ENCODE data around the gene MAPKBP1. TPM values are rescaled to one million over a fixed set of nuclear protein-coding genes. Genes with fewer than 3 reads are reported as not detected.

The MAPKBP1 gene
- total RNA-seq, 3 donors from 2014 or later = 11.5 to 29.3 (median 24.3) TPM

- intact Hi-C loops (cut with DNase I; ENCODE audit: low total_unique reads) = no loop called here
Measured at GRCh38 chr15:41854443-41854842, 80.2 kb downstream of the MAPKBP1 start.

DNA sequence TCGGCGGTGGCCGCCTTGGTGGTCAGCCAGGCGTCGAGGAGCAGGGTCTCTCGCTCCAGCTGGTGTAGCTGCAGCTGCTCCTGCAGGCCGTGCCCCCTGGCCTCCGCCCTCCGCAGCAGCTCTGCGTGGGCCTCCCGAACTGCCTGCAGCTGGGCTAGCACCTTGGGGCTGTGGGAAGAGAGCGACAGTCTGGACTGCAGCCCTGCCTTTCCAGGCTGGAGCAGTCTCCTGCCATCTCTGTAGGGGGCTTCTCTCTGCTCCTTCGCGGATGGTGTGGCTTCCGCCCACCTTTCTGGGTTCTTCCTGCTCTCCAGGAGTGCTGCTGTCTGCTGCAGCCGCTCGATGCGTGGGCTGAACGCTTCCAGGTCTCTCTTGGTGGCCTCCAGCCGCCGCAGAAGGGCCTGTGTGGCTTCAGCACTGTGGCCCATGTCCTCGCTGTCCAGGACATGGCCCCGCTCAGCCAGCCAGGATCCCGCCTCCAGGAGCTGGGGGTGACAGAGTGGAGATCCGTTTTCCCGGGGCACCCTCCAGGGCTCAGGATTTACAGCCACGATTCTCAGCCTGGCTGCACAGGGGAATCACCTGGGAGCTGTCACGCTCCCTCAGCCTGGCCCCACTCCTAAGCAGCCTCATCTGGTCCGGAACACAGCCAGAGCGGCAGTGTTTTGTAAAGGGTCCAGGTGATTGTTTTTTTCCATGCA, 81.1 kb downstream of the MAPKBP1 start:
- Histone ChIP-seq H3K27ac (no peak overlapping the region), H3K4me1 (no peaks in the 10 kb centered on the region), H3K9me3 (no peaks in the 10 kb centered on the region), H3K27me3 (no peaks in the 10 kb centered on the region), H3K36me3 (no peaks in the 10 kb centered on the region), H3K4me3 (no peak overlapping the region)
- intact Hi-C loops (cut with DNase I; ENCODE audit: low total_unique reads) = no loop called here
- TF ChIP-seq, protein P1, sequence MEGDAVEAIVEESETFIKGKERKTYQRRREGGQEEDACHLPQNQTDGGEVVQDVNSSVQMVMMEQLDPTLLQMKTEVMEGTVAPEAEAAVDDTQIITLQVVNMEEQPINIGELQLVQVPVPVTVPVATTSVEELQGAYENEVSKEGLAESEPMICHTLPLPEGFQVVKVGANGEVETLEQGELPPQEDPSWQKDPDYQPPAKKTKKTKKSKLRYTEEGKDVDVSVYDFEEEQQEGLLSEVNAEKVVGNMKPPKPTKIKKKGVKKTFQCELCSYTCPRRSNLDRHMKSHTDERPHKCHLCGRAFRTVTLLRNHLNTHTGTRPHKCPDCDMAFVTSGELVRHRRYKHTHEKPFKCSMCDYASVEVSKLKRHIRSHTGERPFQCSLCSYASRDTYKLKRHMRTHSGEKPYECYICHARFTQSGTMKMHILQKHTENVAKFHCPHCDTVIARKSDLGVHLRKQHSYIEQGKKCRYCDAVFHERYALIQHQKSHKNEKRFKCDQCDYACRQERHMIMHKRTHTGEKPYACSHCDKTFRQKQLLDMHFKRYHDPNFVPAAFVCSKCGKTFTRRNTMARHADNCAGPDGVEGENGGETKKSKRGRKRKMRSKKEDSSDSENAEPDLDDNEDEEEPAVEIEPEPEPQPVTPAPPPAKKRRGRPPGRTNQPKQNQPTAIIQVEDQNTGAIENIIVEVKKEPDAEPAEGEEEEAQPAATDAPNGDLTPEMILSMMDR (IDR thresholded peaks at IDR 0.05) = no peak
- no peak for TF ChIP-seq POLR2A (IDR thresholded peaks at IDR 0.05)
- DNase-seq (ENCODE audit: low spot score in 2 of 2) = no peak

More at GRCh38 chr15:41854443-41854842, 80.2 kb downstream of the MAPKBP1 start:
- TF ChIP-seq, protein P1 (IDR thresholded peaks at IDR 0.05) = no peak
- no peak for TF ChIP-seq POLR2AphosphoS5 (IDR thresholded peaks at IDR 0.05)
- no peak for TF ChIP-seq POLR2A (IDR thresholded peaks at IDR 0.05)
- no peak for DNase-seq (ENCODE audit: low spot score in 2 of 2)
- H3K9me3 ChIP-seq = no peaks in the 10 kb centered on the region
- no peaks in the 10 kb centered on the region for H3K27me3 ChIP-seq
- no peaks in the 10 kb centered on the region for H3K36me3 ChIP-seq
- H3K4me3 ChIP-seq = no peak overlapping the region
- H3K27ac ChIP-seq = no peak overlapping the region
- H3K4me1 ChIP-seq = peaks cover 0 to 4% of the 10 kb centered on the region in 2 donors

DNA sequence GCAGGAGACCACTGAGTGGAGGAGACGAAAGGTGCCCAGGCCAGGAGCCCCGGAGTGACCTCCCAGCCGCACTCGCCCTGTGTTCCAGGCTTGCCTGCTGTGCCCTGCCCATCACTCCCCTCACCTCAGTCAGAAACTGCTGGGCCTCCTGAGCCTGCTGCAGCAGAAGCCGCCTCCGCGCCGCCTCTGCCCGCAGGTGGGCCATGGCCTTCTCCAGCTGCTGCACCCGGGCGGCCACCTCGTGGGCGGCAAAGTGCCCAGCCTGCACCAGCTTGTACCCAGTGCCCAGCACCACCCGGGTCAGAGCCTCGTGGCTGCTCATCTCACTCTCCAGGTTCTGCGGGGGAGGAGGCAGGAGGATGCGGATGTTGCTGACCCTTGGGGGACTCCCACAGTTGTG, 82.0 kb downstream of the MAPKBP1 start:
- no peaks in the 10 kb centered on the region for H3K27me3 ChIP-seq
- DNase-seq (ENCODE audit: low spot score in 2 of 2) = no peak
- TF ChIP-seq POLR2A (IDR thresholded peaks at IDR 0.05) (no peak), POLR2AphosphoS5 (IDR thresholded peaks at IDR 0.05) (no peak)
- TF ChIP-seq, protein P1 (IDR thresholded peaks at IDR 0.05) = no peak
- H3K36me3 ChIP-seq = no peaks in the 10 kb centered on the region
- H3K4me3 ChIP-seq = no peak overlapping the region
- no peak overlapping the region for H3K27ac ChIP-seq
- intact Hi-C loops (cut with DNase I; ENCODE audit: low total_unique reads) = no loop called here
- no peaks in the 10 kb centered on the region for H3K4me1 ChIP-seq
- H3K9me3 ChIP-seq = no peaks in the 10 kb centered on the region

DNA sequence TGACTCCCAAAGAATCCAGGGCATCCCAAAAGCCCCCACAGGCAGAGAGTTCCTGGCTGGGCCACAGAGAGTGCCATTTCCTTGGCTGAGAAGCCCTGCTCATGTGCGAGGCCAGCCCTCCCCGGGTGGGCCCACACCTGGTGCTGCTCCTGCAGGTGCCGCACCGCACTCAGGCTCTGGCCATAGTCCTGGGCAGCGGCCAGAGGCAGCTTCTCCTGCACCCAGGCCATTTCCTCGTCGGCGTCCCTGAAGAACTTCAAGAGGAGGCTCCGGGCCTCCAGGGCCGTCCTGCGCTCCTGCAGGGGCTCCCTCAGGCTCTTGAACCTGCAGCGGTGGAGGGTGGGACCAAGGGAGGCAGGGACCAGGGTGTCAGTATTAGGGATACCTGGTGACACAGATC, 82.4 kb downstream of the MAPKBP1 start:
- intact Hi-C loops (cut with DNase I; ENCODE audit: low total_unique reads) = no loop called here
- H3K27me3 ChIP-seq = no peaks in the 10 kb centered on the region
- TF ChIP-seq POLR2AphosphoS5 (IDR thresholded peaks at IDR 0.05) = no peak
- TF ChIP-seq POLR2A (IDR thresholded peaks at IDR 0.05) = no peak
- TF ChIP-seq, protein P1 (IDR thresholded peaks at IDR 0.05) = no peak
- no peaks in the 10 kb centered on the region for H3K4me1 ChIP-seq
- H3K27ac ChIP-seq = no peak overlapping the region
- no peaks in the 10 kb centered on the region for H3K9me3 ChIP-seq
- DNase-seq (ENCODE audit: low spot score in 2 of 2) = no peak
- no peaks in the 10 kb centered on the region for H3K36me3 ChIP-seq
- no peak overlapping the region for H3K4me3 ChIP-seq

DNA sequence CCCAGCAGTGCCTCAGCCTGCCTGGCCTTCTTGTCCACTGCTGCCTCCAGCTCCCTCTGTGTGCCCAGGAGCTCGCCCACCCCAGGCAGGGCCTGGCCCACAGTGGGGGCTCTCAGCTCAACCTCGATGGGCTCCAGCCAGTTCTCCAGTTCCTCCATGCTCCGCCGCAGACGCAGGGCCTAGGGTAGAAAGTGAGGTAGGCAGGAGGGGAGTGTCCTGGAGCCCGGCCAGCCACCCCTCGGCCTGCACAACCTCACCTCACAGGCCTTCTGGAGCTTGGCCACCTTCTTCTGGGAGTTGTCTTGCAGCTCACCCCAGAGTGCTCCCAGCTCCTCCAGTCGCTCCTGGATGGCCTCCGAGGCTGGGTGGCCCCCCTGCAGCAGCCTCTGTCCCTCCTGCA, 83.0 kb downstream of the MAPKBP1 start:
- no peak for DNase-seq (ENCODE audit: low spot score in 2 of 2)
- TF ChIP-seq POLR2AphosphoS5 (IDR thresholded peaks at IDR 0.05) (no peak), POLR2A (IDR thresholded peaks at IDR 0.05) (no peak)
- TF ChIP-seq, protein P1 (IDR thresholded peaks at IDR 0.05) = no peak
- Histone ChIP-seq H3K4me1 (no peaks in the 10 kb centered on the region), H3K27me3 (no peaks in the 10 kb centered on the region), H3K27ac (no peak overlapping the region), H3K36me3 (no peaks in the 10 kb centered on the region), H3K9me3 (no peaks in the 10 kb centered on the region), H3K4me3 (no peak overlapping the region)
- intact Hi-C loops (cut with DNase I; ENCODE audit: low total_unique reads) = no loop called here
